Activated gamma-delta T cell (primary cell): ENCODE results near the gene CACNG3.
"Not testable (repeated sequence)": the region's sequence is repeated elsewhere in the genome, so short reads cannot be mapped to it uniquely, and the experiment has no call there.

ENCODE experiments used
- DNase-seq: peaks from one replicate; lab custom pipeline; 2025; lab: John Stamatoyannopoulos, UW

CACNG3 gene

GRCh38 chr16:24279982-24280515, 23.9 kb downstream of the CACNG3 start:
- no peak for DNase-seq

- DNase-seq = no peak
Observed at GRCh38 chr16:24281466-24281865, 25.3 kb downstream of the CACNG3 start.

- no peak for DNase-seq
Observed at GRCh38 chr16:24282141-24282540, 26.0 kb downstream of the CACNG3 start.

DNA sequence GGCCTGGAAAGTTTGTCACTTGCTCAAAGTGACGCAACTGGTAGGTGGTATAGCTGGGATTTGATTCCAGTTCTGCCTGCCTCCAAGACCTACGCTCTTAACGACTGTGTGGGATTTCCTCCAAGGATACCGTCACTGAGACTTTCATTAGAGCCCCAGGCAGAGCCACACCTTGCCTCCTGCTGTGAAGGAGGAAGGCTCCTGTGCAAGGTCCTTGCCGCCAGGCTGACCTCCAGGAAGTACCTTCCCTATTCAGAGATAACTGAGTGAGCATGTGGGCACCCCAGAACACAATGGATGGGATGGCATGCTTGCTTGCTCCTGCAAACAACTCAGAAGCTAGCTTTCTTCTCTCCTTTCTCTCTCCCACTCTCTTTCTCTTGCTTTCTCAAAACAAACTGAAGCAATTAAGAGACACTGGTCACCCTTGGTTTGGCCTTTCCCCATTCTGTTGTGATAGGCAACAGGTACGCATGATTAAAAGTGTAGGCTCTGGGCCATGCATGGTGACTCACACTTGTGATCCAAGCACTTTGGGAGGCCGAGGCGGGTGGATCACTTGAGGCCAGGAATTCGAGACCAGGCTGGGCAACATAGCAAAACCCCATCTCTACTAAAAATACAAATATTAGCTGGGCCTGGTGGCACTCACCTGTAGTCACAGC, 30.7 kb downstream of the CACNG3 start:
- no peak for DNase-seq

- no peak for DNase-seq
Observed at GRCh38 chr16:24288516-24288915, 32.4 kb downstream of the CACNG3 start.

DNA sequence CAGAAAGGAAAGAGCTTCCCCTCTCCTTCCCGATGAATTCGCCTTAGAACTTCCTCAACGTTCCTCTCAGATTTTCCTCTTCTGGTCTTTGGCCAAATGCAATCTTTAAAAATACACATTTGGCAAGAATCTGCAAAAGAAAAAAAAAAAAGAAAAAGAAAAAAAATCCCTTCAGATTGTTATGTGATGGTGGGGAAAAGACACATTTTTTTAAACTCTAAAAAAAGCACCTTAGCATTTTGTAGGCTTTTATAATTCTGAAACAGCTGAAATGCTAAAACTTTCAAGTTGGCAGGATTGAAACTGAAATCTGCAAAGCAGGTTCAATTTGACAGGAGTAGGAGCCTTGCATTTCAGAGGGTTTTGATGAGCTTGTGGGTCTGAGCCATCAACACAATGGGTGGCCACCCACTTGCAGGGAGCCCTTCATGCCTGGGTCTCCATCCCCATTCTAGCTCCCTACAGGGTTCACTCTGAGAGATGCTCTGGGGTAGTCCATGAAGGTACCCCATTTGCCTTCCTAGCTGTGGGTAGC, 33.1 kb downstream of the CACNG3 start:
- DNase-seq = no peak

DNA sequence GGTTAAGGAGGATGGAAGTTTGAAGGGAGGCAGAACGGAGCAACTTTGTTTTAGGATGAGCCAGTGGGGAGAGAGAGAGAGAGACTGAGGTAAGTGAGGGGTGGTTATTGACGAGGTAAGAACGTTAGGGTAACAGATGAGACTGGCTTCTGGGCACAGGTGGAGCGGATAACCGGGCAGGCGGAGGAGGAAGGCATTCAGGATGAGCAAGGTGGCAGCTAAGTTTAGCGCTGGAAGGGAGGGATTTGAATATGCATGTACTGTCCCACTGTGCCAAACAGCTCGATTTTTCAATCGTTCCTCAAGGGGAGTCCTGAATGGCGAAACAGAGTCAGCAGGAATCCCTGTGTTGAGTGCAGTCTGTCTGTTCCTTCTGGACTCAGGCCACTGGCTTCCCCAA, 35.8 kb downstream of the CACNG3 start:
- DNase-seq = no peak

GRCh38 chr16:24294131-24294530, 38.0 kb downstream of the CACNG3 start:
- DNase-seq = no peak

DNA sequence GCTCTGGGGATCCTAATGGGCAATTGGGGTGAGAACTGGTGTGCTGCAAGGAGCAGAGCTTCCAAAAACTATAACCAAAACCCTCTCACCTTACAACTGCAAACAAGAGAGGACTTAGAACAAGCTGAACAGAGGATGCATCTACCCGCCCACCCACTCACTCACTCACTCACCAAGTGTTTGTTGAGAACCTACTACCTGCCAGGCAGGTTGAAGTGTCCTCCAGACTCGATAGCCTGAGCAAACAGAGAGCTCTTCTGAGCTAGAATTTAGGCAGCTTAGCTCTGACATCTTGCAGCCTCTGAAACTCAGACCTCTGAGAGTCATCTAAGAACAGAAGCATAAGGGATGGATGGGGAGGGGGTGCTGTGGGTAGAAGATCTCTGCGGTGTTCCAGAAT, 41.2 kb downstream of the CACNG3 start:
- DNase-seq = no peak

GRCh38 chr16:24298548-24299167, 42.5 kb downstream of the CACNG3 start:
- no peak for DNase-seq

DNA sequence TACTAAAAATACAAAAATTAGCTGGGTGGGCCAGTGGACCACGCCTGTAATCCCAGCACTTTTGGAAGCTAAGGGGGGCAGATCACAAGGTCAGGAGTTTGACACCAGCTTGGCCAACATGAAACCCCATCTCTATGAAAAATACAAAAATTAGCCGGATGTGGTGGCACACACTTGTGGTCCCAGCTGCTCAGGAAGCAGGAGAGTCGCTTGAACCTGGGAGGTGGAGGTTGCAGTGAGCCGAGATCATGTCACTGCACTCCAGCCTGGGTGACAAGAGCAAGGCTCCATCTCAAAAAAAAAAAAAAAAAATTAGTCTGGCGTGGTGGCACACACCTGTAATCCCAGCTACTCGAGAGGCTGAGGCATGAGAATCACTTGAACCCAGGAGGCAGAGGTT, 44.6 kb downstream of the CACNG3 start:
- DNase-seq = not testable (repeated sequence)

DNA sequence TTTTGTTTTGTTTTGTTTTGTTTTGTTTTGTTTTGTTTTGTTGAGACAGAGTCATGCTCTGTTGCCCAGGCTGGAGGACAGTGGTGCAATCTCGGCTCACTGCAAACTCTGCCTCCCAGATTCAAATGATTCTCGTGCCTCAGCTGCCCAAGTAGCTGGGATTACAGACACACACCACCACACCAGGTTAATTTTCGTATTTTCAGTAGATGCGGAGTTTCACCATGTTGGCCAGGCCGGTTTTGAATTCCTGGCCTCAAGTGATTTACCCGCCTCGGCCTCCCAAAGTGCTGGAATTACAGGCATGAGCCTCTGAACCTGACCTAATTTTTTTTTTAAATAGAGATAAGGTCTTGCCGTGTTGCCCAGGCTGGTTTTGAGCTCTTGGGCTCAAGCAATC, 46.5 kb downstream of the CACNG3 start:
- DNase-seq = no peak

DNA sequence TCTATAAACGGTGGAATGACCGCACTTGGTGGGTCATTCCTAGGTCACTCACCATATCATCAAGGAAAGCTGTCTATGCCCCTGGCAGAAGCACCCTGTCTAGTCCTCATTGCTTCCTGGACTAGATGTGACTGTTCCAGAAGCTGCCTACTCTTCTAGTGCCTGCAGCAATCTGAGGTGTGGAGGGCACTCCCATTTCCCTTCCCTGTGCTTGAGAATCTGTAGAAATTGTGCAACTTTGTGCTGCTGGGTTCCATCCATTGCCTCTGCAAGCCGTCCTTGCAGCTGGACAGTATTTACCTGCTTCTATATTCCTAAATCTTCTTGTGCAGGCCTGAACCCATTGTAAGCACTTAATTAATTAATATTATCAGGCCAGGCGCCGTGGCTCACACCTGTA, 52.1 kb downstream of the CACNG3 start:
- DNase-seq = no peak

DNA sequence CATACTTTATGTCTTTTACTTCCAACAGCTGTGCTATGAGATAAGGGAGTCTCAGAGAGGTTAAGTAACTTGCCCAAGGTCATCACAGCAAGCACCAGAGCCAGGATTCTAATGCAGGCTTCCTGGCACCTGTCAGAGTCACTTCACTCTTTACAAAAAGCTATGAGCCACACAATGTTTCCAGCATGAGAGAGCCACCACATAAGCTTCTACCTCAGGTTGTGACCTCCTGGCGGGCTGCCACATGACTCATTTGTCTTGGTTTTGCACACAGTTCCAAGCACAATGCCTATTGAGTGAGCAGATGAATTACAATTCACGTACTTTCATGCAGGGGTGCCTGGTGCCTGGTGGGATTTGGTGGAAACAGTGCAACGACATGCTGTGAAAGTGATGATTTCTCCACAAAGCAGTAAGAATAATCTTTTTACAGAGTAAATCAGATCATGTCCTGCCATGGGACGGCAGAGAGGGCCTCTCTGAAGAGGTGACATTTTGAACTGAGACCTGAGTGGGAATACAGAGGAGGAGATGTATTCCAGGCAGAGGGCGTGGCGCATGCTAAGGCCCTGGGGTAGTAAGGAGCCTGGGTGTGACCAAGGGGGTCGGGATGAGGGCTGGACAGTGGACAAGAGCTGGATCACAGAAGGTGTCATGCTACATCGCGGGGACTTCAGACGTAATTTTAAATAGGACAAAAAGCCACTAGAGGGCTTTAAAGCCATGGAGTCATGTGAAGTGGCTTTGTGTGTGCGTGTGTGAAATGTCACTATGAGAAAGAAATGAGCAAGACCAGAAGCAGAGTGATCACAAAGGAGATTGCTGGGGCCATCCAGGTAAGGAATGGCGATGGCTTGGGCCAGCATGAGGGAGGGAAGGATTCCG, 53.4 kb downstream of the CACNG3 start:
- DNase-seq = no peak

DNA sequence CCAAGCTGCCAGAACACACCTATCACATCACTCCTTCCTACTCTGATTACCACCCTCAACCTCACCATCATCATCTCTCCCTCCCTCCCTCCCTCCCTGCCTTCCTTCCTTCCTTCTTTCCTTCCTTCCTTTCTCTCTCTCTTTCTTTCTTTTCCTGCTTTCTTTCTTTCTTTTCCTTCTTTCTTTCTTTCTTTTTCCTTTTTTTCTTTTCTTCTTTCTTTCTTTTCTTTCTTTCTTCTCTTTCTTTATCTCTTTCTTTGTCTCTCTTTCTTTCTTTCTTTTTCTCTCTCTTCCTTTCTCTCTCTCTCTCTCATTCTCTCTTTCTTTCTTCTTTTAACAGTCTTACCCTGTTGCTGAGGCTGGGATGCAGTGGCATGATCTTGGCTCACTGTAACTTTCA, 59.2 kb downstream of the CACNG3 start:
- no peak for DNase-seq

DNA sequence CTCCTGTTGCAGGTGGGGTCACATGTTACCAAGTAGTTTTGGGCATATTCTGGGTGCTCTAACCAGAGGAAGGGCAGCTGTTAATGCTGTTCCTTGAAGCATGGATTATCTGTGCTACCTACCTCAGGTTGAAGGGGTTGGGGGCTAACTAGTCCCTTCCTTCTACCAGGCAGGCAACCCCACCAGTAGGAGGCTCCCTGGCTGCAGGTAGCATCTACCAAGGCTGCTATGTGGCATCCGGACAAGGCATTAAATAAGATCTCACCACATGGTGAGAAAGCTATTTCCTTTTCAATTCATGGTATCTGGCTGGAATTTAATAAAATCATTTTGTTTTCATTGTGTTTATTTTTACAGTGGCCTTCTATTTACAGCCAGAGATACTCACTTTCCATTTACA, 62.5 kb downstream of the CACNG3 start:
- DNase-seq = no peak

GRCh38 chr16:24319126-24319814, 63.1 kb downstream of the CACNG3 start:
- DNase-seq = no peak

DNA sequence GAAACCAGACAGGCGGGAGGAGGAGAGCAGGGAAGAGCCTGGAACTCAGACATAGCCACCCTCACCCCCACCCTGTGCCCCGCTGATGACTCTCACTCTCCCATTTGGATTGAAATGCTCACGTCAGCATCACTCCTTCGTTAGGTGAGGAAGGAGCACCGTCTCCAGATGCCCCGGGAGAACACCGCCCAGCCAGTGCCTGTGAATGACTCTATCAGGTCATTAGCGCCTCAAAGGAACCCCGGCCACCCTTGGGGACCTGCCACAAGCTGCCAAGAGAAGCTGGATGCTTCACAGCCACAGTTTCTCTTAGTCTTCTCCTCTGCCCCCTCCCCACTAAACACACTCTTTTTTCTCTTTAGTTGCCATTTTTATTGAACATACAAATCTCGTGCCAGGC, 66.0 kb downstream of the CACNG3 start:
- no peak for DNase-seq

GRCh38 chr16:24324421-24324820, 68.3 kb downstream of the CACNG3 start:
- no peak for DNase-seq

GRCh38 chr16:24328835-24329452, 72.8 kb downstream of the CACNG3 start:
- no peak for DNase-seq

- DNase-seq = no peak
Observed at GRCh38 chr16:24332178-24332577, 76.0 kb downstream of the CACNG3 start.
